SK-N-SH treated with all-trans-retinoic acid at 6 μM for 48 hours (cell line): ENCODE data around the gene SLC46A2.

Source experiments
- ARNTL ChIP-seq: fragments of 450-650 bp; formaldehyde crosslinking; IDR thresholded peaks from 2 replicates; pipeline ENCODE4 v1.5.0; 2020; ENCODE audit warnings: low read depth, mild to moderate bottlenecking, moderate library complexity, borderline replicate concordance
- CREB5 ChIP-seq: fragments of 250-450 bp; sonication (Bioruptor Pico); IDR thresholded peaks from 2 replicates; pipeline ENCODE4 v1.5.1; 2020; ENCODE audit warnings: low read depth, mild to moderate bottlenecking, moderate library complexity
- CSRNP3 ChIP-seq: fragments of 250-450 bp; sonication (Bioruptor Pico); IDR thresholded peaks from 2 replicates; pipeline ENCODE4 v1.5.1; 2021; ENCODE audit warnings: mild to moderate bottlenecking, moderate library complexity
- ESRRG ChIP-seq: fragments of 250-450 bp; sonication (Bioruptor Pico); IDR thresholded peaks from 2 replicates; pipeline ENCODE4 v1.6.1; 2021; ENCODE audit warnings: mild to moderate bottlenecking
- GLIS3 ChIP-seq: fragments of 250-450 bp; sonication (Bioruptor Pico); IDR thresholded peaks from 2 replicates; pipeline ENCODE4 v1.5.0; 2020; ENCODE audit warnings: mild to moderate bottlenecking, moderate library complexity
- OSR1 ChIP-seq: fragments of 250-450 bp; sonication (Bioruptor Pico); IDR thresholded peaks from 2 replicates; pipeline ENCODE4 v1.8.0; 2022; ENCODE audit warnings: moderate library complexity, mild to moderate bottlenecking, inconsistent platforms
- PATZ1 ChIP-seq: fragments of 250-450 bp; sonication (Bioruptor Pico); IDR thresholded peaks from 2 replicates; pipeline ENCODE4 v1.8.0; 2020; ENCODE audit warnings: mild to moderate bottlenecking, moderate library complexity, borderline replicate concordance
- SNAI2 ChIP-seq: fragments of 250-450 bp; sonication (Bioruptor Pico); IDR thresholded peaks from 2 replicates; pipeline ENCODE4 v1.5.0; 2020; ENCODE audit warnings: mild to moderate bottlenecking, moderate library complexity
- TCF4 ChIP-seq: fragments of 250-450 bp; sonication (Bioruptor Pico); IDR thresholded peaks from 2 replicates; pipeline ENCODE4 v1.8.0; 2021; ENCODE audit warnings: mild to moderate bottlenecking, moderate library complexity, borderline replicate concordance
- ZFP30 ChIP-seq: fragments of 450-650 bp; formaldehyde crosslinking; IDR thresholded peaks from 2 replicates; pipeline ENCODE4 v1.5.0; 2022; ENCODE audit warnings: mild to moderate bottlenecking, moderate library complexity
- ZNF565 ChIP-seq: fragments of 450-650 bp; formaldehyde crosslinking; conservative IDR thresholded peaks from 2 replicates; pipeline ENCODE4 v1.5.0; 2020; ENCODE audit warnings: low read depth, mild to moderate bottlenecking, moderate library complexity

- TF ChIP-seq TCF4 (CRISPR knock-in tag) (no peak), ARNTL (CRISPR knock-in tag) (no peak), ZNF565 (CRISPR knock-in tag) (no peak), ZFP30 (CRISPR knock-in tag) (no peak), ESRRG (no peak), PATZ1 (CRISPR knock-in tag) (no peak), OSR1 (no peak), CSRNP3 (CRISPR knock-in tag) (no peak), CREB5 (no peak), SNAI2 (CRISPR knock-in tag) (no peak), GLIS3 (no peak)
Measured at GRCh38 chr9:112881331-112881730, 9.3 kb downstream of the SLC46A2 start.
